Lung microvascular endothelial cell (primary cell): Measurements from ENCODE around the gene YY1. TPM values are rescaled to one million over a fixed set of nuclear protein-coding genes. Genes with fewer than 3 reads are reported as not detected.
"Not testable (repeated sequence)": the region's sequence is repeated elsewhere in the genome, so short reads cannot be mapped to it uniquely, and the experiment has no call there.

Source experiments
- DNase-seq, 2 donors: peaks; one replicate each; pipeline versions ENCODE4 v3.0.0 to v3.0.0-alpha.2; 2010; ENCODE audit warnings: low read depth in 2 of 2
- total RNA-seq: library from RNA; depleted of rRNA; stranded (reverse); fragments of >200 nt; gene quantifications from 2 replicates; pipeline ENCODE4 v1.2.1, GENCODE V29; 2014

YY1 gene
- total RNA-seq, 1 donor from 2014 or later: 39.3 TPM

DNA sequence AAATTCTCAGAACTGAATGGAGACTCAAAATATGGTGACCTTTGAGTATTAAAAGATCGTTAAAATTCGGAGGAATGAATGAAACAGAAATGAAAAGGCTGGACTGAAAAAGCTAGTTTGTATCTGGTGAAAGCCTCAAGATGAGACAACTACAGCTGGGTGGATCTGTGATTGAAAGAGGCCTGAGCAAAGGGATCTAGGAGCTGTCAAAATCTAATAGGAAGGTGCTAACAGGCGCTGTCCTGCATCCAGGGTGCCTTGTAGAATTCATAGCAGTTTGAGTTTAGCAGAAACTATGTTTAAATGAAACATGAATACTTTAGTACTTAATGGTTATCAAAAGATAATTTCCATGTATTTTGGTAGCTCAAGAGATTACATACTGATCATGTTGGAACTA lies 2.3 kb downstream of the YY1 start:
- no peak for DNase-seq

DNA sequence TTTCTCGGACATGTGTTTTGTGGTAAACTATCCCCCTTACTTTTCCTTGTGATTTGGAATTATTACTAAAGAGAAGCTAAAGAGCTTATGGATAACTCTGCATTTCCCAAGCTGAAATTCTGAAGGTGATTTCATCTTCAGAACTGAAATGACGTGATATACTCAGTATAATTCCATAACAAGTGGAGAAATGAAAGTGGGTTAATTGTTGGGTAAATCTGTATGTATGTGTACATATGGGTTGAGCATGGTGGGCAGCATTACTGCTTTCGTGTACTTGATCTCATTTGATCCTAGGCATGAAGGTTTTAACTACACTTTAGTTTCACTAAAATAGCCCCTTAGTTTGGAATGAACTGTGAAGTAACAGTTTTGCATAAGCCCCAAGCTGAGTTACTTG lies 4.1 kb downstream of the YY1 start:
- DNase-seq: no peak

DNA sequence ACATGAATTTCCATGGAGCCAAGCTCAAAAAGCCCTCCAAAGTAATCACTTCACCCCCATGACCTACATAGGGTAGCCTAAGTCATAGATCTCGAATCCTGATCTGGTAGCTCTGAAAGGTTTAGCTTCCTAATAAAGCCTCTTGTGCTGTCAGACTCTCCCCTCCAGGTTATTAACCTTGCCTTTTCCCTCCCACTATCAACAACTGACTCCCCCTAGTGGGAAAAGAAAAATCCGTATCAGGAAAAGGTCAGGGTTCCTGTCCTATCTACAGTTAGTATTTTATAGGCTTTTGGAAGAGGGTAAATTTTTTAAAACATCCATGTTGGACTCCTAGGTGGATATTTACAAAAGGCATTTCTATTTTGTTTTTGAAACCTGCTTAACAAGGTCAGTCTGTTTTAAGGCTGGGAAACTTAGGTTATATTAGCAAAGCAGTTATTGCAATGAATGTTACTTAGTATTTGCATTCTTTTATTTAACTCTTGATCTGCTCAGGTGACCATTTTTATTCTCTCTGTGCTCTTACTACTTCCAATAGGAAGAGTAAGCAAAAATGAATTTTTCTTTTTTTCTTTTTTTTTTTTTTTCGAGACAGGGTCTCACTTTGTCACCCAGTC lies 8.0 kb downstream of the YY1 start:
- DNase-seq: peak; percentile 54 to 65

DNA sequence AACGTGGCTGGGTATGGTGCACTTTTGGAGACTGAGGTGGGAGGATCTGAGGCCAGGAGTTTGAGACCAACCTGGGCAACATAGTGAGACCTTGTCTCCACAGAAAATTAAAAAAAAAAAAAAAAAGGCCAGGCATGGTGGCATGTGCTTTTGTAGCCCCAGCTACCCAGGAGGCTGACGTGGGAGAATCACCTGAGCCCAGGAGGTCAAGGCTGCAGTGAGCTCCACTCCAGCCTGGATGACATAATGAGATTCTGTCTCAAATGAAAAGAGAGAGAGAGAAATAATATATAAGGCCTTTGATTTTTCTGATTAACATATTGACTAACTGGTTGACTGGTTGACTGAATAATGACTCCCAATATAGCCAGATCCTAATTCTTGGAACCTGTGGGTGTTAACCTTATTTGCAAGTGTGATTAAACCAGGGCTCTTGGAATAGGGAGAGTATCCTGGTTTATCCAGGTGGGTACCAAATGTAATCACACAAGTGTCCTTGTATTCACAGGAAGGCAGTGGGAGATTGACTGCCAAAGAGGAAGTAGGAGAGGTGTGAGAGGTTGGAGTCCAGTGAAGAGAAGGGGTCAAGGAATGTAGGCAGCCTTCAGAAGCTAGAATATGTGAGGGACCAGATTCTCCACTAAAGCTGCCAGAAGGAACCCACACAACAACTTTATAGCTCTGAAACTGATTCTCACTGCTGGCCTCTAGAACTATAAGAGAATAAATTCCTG lies 12.0 kb downstream of the YY1 start:
- no peak for DNase-seq

DNA sequence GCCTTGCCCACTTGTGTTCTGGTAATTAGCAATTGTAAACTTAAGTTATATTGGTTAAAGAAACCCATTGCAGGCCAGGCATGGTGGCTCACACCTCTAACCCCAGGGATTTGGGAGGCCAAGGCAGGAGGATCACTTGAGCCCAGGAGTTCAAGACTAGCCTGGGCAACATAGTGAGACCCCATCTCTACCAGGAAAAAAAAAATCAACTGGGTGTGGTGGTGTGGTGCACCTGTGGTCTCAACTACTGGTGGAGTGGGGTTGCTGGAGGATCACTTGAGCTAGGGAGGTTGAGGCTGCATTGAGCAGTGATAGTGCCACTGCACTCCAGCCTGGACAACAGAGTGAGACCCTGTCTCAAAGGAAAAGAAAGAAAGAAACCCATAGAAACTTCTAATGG lies 13.7 kb downstream of the YY1 start:
- DNase-seq: no peak

DNA sequence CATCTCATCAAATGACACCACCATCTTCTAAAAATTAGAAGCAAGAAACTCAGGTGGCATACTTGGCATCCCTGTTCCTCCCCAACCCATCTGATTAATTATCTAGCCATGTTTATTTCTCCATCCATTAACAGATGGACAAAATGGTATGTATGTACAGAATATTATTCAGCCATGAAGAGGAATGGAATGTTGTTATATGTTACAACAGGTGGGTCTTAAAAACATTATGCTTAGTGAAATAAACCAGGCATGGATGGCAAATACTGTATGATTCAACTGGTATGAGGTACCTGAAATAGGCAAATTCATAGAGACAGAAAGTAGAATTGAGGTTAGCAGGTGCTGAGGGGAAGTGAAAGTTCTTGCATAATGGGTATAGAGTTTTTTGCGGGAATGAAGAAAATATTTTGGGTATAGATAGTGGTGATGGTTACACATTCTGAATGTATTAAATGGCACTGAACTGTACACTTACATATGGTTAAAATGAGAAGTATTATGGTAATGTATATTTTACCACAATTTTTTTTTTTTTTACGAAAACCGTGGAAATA lies 17.5 kb downstream of the YY1 start:
- no peak for DNase-seq

DNA sequence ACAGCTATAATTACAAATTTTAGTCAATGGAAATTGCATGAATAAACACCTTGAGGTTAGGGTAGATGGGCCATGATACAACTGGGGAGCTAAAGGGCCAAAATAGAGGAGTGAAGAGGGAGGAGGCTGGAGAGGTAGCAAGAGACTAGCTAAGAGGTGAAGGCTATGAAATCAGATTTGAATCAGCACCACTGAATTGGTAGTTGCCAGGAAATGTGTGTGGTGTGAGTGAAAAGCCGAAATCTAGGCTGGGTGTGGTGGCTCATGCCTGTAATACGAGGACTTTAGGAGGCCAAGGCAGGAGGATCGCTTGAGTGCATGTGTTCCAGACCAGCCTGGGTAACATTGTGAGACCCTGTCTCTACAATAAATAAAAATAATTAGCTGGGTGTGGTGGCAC lies 22.7 kb downstream of the YY1 start:
- no peak for DNase-seq

DNA sequence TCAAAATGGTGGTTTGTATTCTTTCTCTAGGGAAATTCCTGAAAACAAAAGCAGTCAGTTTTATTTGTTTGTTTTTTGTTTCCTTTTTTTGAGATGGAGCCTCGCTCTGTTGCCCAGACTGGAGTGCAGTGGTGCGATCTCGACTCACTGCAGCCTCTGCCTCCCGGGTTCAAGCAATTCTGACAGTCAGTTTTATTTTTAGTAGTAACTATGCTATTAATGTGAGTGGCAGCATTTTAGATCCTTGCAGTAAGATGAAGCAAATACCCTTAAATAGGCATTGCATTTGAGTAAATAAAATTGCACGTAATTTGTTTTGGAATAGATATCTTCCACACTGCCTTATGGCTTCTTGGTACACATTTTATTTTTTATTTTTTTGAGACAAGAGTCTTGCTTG lies 23.6 kb downstream of the YY1 start:
- no peak for DNase-seq

DNA sequence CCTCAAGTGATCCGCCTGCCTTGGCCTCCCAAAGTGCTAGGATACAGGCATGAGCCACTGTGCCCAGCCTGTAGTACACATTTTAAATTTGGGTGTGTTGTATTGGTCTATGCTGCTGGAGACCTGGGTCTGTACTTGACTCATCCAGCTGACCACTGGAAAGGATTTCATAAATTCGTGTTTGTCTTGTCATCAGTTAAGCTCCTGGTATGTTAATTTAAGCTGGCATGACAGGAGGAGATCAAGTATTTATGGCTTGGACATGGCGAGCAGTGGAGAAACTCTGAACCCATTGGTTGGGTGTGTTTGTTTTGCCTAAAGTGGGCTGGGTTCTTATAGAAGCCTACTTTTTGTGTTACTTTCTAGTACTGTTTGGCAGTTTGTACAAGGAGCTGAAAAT lies 24.2 kb downstream of the YY1 start:
- DNase-seq: no peak

DNA sequence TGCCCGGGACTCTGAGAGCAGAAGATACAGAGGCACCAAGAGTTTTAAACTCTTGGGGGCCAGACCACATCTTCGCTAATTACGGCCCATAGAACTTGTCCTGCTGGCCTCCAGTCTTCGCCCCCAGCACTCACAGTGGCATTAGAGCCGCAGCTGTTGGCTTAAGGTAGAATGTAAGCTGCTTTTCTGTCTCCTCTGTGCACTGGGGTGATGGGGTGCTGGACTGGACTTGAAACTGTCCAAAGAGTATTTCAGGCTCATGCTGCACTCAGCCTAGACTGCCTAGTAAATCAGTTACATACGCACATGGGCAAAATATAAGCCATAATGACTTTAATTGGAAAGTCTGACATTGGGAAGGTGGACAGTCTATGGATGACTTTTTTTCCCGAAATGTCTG lies 29.0 kb downstream of the YY1 start:
- DNase-seq: no peak

DNA sequence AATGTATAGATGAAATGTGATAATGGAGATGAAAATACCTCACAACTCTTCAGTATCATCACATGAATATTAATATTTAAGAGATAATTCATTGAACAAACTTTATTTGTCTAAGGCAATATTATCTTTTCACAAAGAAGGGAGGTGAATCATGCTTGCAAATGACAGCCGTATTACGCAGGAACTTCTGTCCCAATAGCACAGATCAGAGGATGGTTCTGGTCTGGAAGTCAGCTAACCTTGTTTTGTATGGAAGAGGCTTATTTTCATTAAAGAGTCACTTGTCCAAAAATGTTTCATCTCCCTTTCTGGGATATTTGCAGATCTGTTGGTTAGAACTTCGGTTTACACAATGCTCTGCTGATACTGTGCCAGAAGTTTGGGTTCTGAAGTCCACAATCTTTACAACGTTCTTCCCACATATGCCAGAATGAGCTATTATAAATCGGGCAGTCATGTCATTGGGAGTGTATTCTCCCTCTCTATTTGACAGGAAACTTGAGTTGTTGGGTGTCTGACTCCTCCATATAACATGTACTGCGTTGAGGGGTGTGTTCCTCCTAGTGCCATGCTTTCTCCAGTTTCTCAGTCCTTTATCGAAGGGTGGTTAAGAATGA lies 29.8 kb downstream of the YY1 start:
- no peak for DNase-seq

DNA sequence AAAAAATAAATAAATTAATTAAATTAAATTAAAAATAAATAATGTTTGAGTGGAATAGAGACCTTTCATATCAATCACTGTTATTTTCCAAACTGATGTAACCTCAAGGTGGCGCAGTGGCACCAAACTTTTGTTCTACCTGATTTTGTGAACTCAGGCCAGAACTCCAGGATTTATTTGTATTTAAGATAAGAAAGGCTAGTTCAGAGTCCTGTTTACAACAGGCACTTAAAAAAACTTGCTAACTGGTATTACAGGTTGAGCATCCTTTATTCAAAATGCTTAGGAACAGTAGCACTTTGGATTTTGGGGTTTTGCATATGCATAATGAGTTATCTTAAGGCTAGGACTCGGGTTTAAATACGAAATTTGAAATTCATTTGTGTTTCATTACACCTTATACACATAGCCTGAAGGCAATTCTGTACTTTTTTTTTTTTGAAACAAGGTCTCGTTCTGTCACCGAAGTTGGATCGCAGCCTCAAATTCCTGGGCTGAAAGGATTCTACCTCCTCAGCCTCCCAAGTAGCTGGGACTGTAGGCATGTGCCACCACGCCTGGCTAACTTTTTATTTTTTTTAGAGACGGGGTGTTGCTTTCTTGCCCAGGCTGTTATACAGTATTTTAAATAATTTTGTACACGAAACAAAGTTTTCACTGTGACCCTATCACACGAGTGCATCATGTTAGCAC lies 32.4 kb downstream of the YY1 start:
- peak; percentile 53 to 68 for DNase-seq

DNA sequence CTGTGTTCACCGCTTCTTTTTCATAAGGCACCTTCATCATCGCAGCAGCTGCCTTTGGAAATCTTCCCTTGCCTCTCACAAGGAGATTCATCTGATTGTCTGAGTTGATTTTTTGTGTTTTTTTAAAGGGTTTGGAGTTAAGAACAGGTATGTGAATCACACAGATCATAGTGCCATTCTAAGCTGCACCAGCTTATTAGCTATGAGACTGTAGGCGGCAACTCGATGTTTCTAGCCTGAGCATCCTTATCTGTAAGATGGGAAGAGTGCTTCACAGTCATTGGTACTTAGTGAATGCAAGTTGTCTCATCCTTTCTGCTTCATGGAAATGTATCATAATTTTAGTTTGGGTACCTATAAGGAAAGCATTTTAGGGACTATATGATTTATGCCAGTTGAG lies 35.3 kb downstream of the YY1 start:
- no peak for DNase-seq

DNA sequence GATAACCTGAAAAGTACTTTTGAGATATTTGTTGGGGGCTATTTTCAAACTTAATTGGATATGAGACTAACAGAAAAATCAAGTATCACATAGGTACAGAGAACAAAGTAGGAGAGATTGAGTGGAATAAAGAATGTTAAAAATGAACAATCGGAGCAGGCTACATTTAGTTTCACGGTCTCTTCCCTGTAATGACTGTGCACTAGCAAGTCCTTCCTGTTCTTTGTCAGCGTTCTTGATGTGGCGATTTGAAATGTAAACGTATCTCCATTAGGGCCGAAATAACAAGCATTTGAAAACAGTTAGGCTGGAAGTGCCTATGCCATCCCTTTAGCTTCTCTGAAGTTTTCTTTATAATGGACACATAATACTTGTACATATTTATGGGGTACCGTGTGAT lies 36.3 kb downstream of the YY1 start:
- peak in 1 of 2 donors; percentile 60 for DNase-seq

DNA sequence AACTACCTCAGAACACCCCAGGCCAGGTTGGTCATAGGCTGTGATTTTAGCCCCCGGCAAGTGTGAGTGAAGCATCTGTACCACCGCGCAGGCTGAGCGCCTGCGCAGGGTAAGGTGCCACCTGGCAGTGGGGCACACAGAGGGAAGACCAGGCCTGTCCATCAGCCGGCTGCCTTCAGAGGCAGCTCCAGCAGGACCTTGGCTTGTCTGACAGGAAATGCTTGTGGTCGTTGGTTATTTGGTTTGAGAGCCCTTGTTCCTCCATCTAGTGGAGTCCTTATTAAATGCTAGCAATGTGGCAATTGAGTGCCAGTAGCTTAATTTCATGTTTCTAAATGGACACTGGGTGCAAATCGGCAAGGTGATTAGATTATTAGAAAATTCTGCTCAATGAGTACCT lies 39.8 kb downstream of the YY1 start:
- DNase-seq: peak in 1 of 2 donors; percentile 74

DNA sequence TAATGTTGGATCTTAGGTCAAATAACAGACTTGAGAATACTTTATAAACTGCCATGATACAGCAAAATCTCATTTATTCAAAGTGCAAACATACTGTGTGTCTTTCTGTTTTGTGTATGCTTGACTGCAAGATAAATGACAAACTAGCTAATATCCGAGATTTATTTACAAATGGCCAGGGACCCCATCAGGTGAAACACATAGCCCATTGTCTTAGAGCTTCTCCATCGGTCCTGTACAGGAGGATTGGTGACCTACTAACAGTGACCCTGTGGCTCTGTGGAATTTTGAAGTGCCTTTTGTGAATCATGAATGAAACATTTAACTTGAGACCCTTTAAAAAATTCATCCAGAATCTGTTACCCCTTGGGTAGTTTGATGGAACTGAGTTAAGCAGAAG lies 40.2 kb downstream of the YY1 start:
- no peak for DNase-seq

DNA sequence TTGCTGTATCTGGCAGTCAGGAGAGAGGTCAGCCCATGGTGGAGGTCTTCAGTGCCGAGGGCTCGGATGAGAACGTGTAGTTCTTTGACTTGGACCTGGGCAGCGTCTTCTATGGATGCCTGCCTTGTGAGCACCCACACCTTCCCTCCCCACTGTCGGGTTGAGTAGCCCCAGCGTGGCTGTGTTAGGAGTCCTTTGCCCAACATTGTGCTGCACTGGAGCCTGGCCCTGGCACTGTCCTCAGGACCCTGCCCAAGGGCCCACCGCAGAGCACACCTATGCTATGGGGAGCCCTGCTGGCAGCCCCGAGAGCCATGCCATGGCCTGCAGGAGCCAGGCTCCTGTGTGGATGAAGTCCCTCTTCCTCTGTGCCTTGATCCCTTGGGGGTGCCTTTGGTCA lies 40.6 kb downstream of the YY1 start:
- DNase-seq: no peak

DNA sequence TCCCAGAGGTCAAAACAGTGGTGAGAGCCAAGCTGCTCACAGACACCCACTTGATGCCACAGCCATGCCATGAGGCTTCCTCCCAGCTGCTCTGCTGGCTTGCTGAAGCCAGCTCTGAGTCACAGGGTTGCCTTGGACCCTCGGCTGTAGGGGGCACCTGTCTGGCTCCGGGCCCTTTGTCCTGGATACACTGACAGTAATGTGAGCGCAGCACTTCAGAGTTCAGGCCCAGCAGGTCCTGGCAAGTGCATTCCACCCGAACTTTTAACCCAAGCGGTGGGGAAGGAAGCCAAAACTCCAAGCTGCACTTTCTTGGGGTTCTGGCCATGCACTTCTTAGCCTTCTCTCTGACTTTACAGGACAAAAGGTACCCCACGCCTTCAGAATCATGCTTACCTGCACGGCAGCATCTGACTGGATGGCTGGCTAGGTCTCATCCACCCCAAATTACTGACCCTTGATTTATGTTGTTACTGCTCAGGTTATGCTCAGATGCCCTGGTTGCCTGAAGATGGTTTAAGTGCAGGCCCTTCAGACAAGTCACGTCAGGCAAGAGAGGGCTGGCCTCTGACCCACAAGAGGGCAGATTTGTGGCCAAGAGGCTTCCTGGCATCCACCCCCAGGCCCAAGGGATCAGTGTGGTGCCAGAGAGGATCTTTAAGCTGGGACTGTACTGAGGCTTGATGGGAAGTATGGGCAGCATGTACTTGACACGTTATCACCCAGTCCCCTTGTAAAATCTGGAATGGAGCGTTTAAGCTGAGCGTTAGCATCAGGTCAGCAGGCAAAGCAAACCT lies 42.5 kb downstream of the YY1 start:
- DNase-seq: no peak

DNA sequence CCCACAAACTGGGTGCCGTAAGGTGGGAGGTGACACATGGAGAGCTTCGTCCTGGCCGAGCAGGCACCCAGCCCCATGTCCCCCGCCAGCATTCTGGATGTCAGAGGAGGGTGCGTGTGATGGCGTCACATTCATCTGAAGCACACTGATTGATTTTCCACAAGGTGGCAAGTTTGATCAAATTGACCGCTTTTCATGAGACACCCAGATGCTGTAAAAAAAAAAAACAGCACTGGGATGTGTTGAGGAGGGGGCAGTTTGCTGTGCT lies 43.1 kb downstream of the YY1 start:
- no peak for DNase-seq

DNA sequence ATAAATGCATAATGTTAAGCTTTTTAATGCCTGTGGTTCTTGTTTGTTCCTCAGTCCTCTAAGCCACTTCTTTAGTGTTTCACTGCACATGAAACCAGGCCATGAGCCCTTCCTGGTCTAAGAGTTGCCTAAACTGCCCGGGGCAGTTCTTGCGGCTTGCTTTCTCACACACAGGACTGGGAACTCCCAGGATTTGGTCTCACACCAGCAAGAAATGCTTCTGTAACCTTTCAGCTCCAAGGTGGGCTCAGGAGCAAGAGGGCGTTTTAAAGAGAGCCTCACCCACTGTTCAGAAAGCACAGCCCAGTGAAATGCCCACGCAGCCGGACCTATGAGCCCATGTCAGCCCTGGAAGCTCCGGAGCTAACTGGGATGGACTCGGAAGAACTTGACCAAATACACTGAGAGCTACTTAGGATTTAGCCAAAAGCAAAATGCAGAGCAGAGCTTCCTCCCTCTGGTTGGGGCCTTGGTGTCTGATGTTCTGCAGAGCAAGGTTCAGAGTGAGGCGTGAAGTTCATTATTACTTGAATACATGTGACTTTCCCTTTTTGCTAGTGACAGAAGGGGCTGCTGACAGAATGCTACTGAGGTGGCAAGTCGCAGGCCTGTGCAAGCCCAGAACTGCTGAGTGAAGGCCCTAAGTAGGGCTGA lies 43.9 kb downstream of the YY1 start:
- DNase-seq: no peak

DNA sequence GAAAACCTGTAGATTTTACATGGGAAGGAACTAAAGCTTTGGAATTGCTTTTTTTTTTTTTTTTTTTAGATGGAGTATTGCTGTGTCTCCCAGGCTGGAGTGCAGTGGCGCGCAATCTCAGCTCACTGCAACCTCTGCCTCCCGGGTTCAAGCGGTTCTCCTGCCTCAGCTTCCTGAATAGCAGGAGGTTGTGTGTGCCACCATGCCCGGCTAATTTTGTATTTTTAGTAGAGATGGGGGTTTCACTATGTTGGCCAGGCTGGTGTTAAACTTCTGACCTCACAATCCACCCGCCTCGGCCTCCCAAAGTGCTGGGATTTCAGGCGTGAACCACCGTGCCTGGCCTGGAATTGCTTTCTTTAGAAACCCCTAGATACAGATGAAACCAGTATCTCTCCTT lies 44.5 kb downstream of the YY1 start:
- DNase-seq: not testable (repeated sequence)
